ENCODE measurements around the gene CPZ. TPM values are rescaled to one million over a fixed set of nuclear protein-coding genes. Genes with fewer than 3 reads are reported as not detected.
A peak's percentile ranks its signal among the peaks of the same experiment; 100 is the strongest.
"Not testable (repeated sequence)": the region's sequence is repeated elsewhere in the genome, so short reads cannot be mapped to it uniquely, and the experiment has no call there.

Gene CPZ
- total and polyA plus RNA-seq, 2 of the 4 experiments (the other 2 are of a cell fraction) = 0.90 to 10.3 TPM

GRCh38 chr4:8618961-8619720, 26.6 kb downstream of the CPZ start (continued):
- no peak for TF ChIP-seq CEBPB (IDR thresholded peaks at IDR 0.05; ENCODE audit: low read depth, low read length)

- intact Hi-C loops (cut with micrococcal nuclease); POLR2A ChIA-PET (ENCODE audit: unreplicated experiment); CTCF ChIA-PET: not testable (repeated sequence)
Observed at GRCh38 chr4:8621135-8621534, 28.6 kb downstream of the CPZ start.

GRCh38 chr4:8624601-8625272, 32.2 kb downstream of the CPZ start:
- H3K27me3 ChIP-seq (ENCODE audit: control insufficient read depth, insufficient read depth, low read length); H3K4ac ChIP-seq (ENCODE audit: low read depth, low read length); H2BK20ac ChIP-seq (ENCODE audit: low read depth, low read length); CTCF ChIA-PET; H4K20me1 ChIP-seq (ENCODE audit: insufficient read depth, low read length); H3K4me2 ChIP-seq (ENCODE audit: low read depth, low read length); H3K14ac ChIP-seq (replicated peaks; ENCODE audit: low read depth, low read length); H3K23ac ChIP-seq (ENCODE audit: low read depth, low read length); H3K79me1 ChIP-seq (ENCODE audit: low read depth in 1 of 2, low read length in 2 of 2); H3K9ac ChIP-seq (ENCODE audit: low read depth, low read length); H4K5ac ChIP-seq (ENCODE audit: low read depth, low read length); H2BK5ac ChIP-seq (ENCODE audit: low read depth, low read length, poor library complexity, severe bottlenecking); H3K56ac ChIP-seq (ENCODE audit: extremely low read depth, insufficient read depth, low read length); H3K18ac ChIP-seq (ENCODE audit: low read depth, low read length); H2AK9ac ChIP-seq (replicated peaks; ENCODE audit: low read depth, low read length, poor library complexity); H3K9me3 ChIP-seq (ENCODE audit: control insufficient read depth, insufficient read depth, low read length); H4K8ac ChIP-seq (ENCODE audit: low read depth in 2 of 2, low read length in 2 of 2); BruUV-seq (replicated peaks); dilution Hi-C loops (cut with HindIII; ENCODE audit: low sequenced_read_pairs, unreplicated experiment); H3K4me1 ChIP-seq (ENCODE audit: control insufficient read depth, insufficient read depth, low read length); H3K36me3 ChIP-seq (ENCODE audit: control insufficient read depth, insufficient read depth, low read length); intact Hi-C loops (cut with micrococcal nuclease); H2AFZ ChIP-seq (replicated peaks; ENCODE audit: low read length, poor library complexity); H3K4me3 ChIP-seq (ENCODE audit: insufficient read depth, low read depth, low read length); H2BK120ac ChIP-seq (ENCODE audit: low read depth, low read length); H2BK15ac ChIP-seq (ENCODE audit: low read depth, low read length); H3K27ac ChIP-seq (ENCODE audit: insufficient read depth, low read length); H3K9me1 ChIP-seq (ENCODE audit: insufficient read depth, low read length); POLR2A ChIA-PET (ENCODE audit: unreplicated experiment); H2AK5ac ChIP-seq (ENCODE audit: low read depth, low read length); DNase-seq; H4K91ac ChIP-seq (ENCODE audit: insufficient read depth, low read depth, low read length): not testable (repeated sequence)
- WGBS, 2 experiments (ENCODE audit: extremely low coverage in 2 of 2, insufficient read length in 1 of 2) = no CpG with 5 or more reads among the region's 29 CpGs
- peak; percentile 86 for ATAC-seq (ENCODE audit: low read depth)
- in situ Hi-C loops (cut with MboI; ENCODE audit: low sequenced_read_pairs) = loop anchor here (25.0 kb wide), 1 partner anchor 412 kb away; no protein-coding TSS in a partner anchor

More at GRCh38 chr4:8621135-8621534, 28.6 kb downstream of the CPZ start:
- H3K79me1 ChIP-seq (ENCODE audit: low read depth in 1 of 2, low read length in 2 of 2); H3K27ac ChIP-seq (ENCODE audit: insufficient read depth, low read length); BruUV-seq (replicated peaks); H2BK20ac ChIP-seq (ENCODE audit: low read depth, low read length); H2AK9ac ChIP-seq (replicated peaks; ENCODE audit: low read depth, low read length, poor library complexity); H3K18ac ChIP-seq (ENCODE audit: low read depth, low read length); H2AK5ac ChIP-seq (ENCODE audit: low read depth, low read length); H3K23ac ChIP-seq (ENCODE audit: low read depth, low read length); H2BK120ac ChIP-seq (ENCODE audit: low read depth, low read length); H3K9me1 ChIP-seq (ENCODE audit: insufficient read depth, low read length); H4K91ac ChIP-seq (ENCODE audit: insufficient read depth, low read depth, low read length); H3K56ac ChIP-seq (ENCODE audit: extremely low read depth, insufficient read depth, low read length); H3K9ac ChIP-seq (ENCODE audit: low read depth, low read length); H2BK15ac ChIP-seq (ENCODE audit: low read depth, low read length); H3K14ac ChIP-seq (replicated peaks; ENCODE audit: low read depth, low read length); DNase-seq; H2BK5ac ChIP-seq (ENCODE audit: low read depth, low read length, poor library complexity, severe bottlenecking); H3K4me2 ChIP-seq (ENCODE audit: low read depth, low read length); H4K8ac ChIP-seq (ENCODE audit: low read depth in 2 of 2, low read length in 2 of 2); H4K20me1 ChIP-seq (ENCODE audit: insufficient read depth, low read length); H4K5ac ChIP-seq (ENCODE audit: low read depth, low read length); dilution Hi-C loops (cut with HindIII; ENCODE audit: low sequenced_read_pairs, unreplicated experiment); H3K27me3 ChIP-seq (ENCODE audit: control insufficient read depth, insufficient read depth, low read length); H3K9me3 ChIP-seq (ENCODE audit: control insufficient read depth, insufficient read depth, low read length); H2AFZ ChIP-seq (replicated peaks; ENCODE audit: low read length, poor library complexity); ATAC-seq (ENCODE audit: low read depth); H3K4me3 ChIP-seq (ENCODE audit: insufficient read depth, low read depth, low read length); H3K4ac ChIP-seq (ENCODE audit: low read depth, low read length); H3K4me1 ChIP-seq (ENCODE audit: control insufficient read depth, insufficient read depth, low read length): not testable (repeated sequence)
- peaks cover 20% of the 10 kb centered on the region; the same call in 1 of the 2 replicates for H3K36me3 ChIP-seq (ENCODE audit: control insufficient read depth, insufficient read depth, low read length)
- no CpG with 5 or more reads among the region's 14 CpGs for WGBS, 2 experiments (ENCODE audit: extremely low coverage in 2 of 2, insufficient read length in 1 of 2)
- in situ Hi-C loops (cut with MboI; ENCODE audit: low sequenced_read_pairs) = loop anchor here (25.0 kb wide), 1 partner anchor 409 kb away; no protein-coding TSS in a partner anchor
